Endothelial cell (in vitro differentiated cells): ENCODE data around the gene VTI1A. TPM values are rescaled to one million over a fixed set of nuclear protein-coding genes. Genes with fewer than 3 reads are reported as not detected.

Source experiments
- DNase-seq: peaks from one replicate; pipeline ENCODE4 v3.0.0; 2021; ENCODE audit warnings: low spot score
- H3K27ac Mint-ChIP-seq: one replicate; pipeline ENCODE4 v1.8.0; 2021; ENCODE audit warnings: mixed read lengths, inconsistent platforms; ENCODE audit not compliant: unreplicated experiment
- H3K27me3 Mint-ChIP-seq: one replicate; pipeline ENCODE4 v1.8.0; 2021; ENCODE audit warnings: mild to moderate bottlenecking, moderate library complexity, mixed read lengths, inconsistent platforms; ENCODE audit not compliant: unreplicated experiment
- H3K36me3 Mint-ChIP-seq: one replicate; pipeline ENCODE4 v1.8.0; 2021; ENCODE audit warnings: mild to moderate bottlenecking, low read depth, mixed read lengths, inconsistent platforms; ENCODE audit not compliant: unreplicated experiment
- H3K4me1 Mint-ChIP-seq: one replicate; pipeline ENCODE4 v1.8.0; 2021; ENCODE audit warnings: mild to moderate bottlenecking, mixed read lengths, inconsistent platforms; ENCODE audit not compliant: unreplicated experiment
- H3K4me3 Mint-ChIP-seq: one replicate; pipeline ENCODE4 v1.8.0; 2021; ENCODE audit warnings: mild to moderate bottlenecking, mixed read lengths, inconsistent platforms; ENCODE audit not compliant: unreplicated experiment
- H3K9me3 Mint-ChIP-seq: one replicate; pipeline ENCODE4 v1.8.0; 2021; ENCODE audit warnings: mixed read lengths, inconsistent platforms; ENCODE audit not compliant: unreplicated experiment
- CTCF ChIP-seq: fragments of 200-600 bp; sonication (generic); IDR thresholded peaks from one replicate; pipeline ENCODE4 v1.5.0; 2021; ENCODE audit warnings: antibody characterized with exemption; ENCODE audit not compliant: unreplicated experiment
- total RNA-seq: library from RNA; stranded (reverse); fragmentation: NEBNext Ultra II Directional; extraction: Animal tissue kit (Norgen Biotek cat#: 25700); gene quantifications from one replicate; pipeline ENCODE4 v1.2.1, GENCODE V29; 2021; ENCODE audit not compliant: unreplicated experiment

The VTI1A gene
- total RNA-seq, 1 donor from 2014 or later, result 35.4 TPM

- no peak for DNase-seq
- Mint-ChIP-seq H3K9me3 (peaks cover 7% of the 10 kb centered on the region), H3K4me1 (peaks cover 2% of the 10 kb centered on the region), H3K4me3 (no peak overlapping the region), H3K27me3 (peaks cover 3% of the 10 kb centered on the region), H3K36me3 (peaks cover 23% of the 10 kb centered on the region), H3K27ac (no peak overlapping the region)
- no peak for TF ChIP-seq CTCF
Observed at GRCh38 chr10:112851181-112851580, 404.2 kb downstream of the VTI1A start.

- Mint-ChIP-seq H3K9me3 (peaks cover 7% of the 10 kb centered on the region), H3K4me1 (peaks cover 2% of the 10 kb centered on the region), H3K4me3 (no peak overlapping the region), H3K27me3 (peaks cover 3% of the 10 kb centered on the region), H3K36me3 (peaks cover 23% of the 10 kb centered on the region), H3K27ac (no peak overlapping the region)
- DNase-seq, result no peak
- no peak for TF ChIP-seq CTCF
Observed at GRCh38 chr10:112851588-112852211, 404.7 kb downstream of the VTI1A start.

GRCh38 chr10:112852306-112852705 lies 405.3 kb downstream of the VTI1A start:
- peaks cover 5% of the 10 kb centered on the region for H3K9me3 Mint-ChIP-seq
- H3K4me1 Mint-ChIP-seq, result peaks cover 2% of the 10 kb centered on the region
- no peak overlapping the region for H3K4me3 Mint-ChIP-seq
- no peak for DNase-seq
- peaks cover 20% of the 10 kb centered on the region for H3K36me3 Mint-ChIP-seq
- peaks cover 1% of the 10 kb centered on the region for H3K27me3 Mint-ChIP-seq
- no peak overlapping the region for H3K27ac Mint-ChIP-seq
- no peak for TF ChIP-seq CTCF

- no peak overlapping the region for H3K4me3 Mint-ChIP-seq
- no peak for DNase-seq
- peaks cover 2% of the 10 kb centered on the region for H3K4me1 Mint-ChIP-seq
- H3K36me3 Mint-ChIP-seq, result peaks cover 9% of the 10 kb centered on the region
- TF ChIP-seq CTCF, result no peak
- H3K9me3 Mint-ChIP-seq, result no peaks in the 10 kb centered on the region
- no peaks in the 10 kb centered on the region for H3K27me3 Mint-ChIP-seq
- H3K27ac Mint-ChIP-seq, result no peak overlapping the region
Observed at GRCh38 chr10:112855134-112855533, 408.1 kb downstream of the VTI1A start.

GRCh38 chr10:112857493-112857892 lies 410.5 kb downstream of the VTI1A start:
- Mint-ChIP-seq H3K36me3 (peaks cover 9% of the 10 kb centered on the region), H3K27me3 (no peaks in the 10 kb centered on the region), H3K27ac (no peak overlapping the region), H3K9me3 (no peaks in the 10 kb centered on the region), H3K4me1 (peaks cover 2% of the 10 kb centered on the region), H3K4me3 (no peak overlapping the region)
- TF ChIP-seq CTCF, result no peak
- DNase-seq, result no peak
